Fibroblast of skin of abdomen (primary cell): ENCODE data around the gene CTBP2.
"Not testable (repeated sequence)": the region's sequence is repeated elsewhere in the genome, so short reads cannot be mapped to it uniquely, and the experiment has no call there.

Experiments
- DNase-seq: peaks from one replicate; pipeline ENCODE4 v3.0.0-alpha.2; 2013

Gene CTBP2

DNA sequence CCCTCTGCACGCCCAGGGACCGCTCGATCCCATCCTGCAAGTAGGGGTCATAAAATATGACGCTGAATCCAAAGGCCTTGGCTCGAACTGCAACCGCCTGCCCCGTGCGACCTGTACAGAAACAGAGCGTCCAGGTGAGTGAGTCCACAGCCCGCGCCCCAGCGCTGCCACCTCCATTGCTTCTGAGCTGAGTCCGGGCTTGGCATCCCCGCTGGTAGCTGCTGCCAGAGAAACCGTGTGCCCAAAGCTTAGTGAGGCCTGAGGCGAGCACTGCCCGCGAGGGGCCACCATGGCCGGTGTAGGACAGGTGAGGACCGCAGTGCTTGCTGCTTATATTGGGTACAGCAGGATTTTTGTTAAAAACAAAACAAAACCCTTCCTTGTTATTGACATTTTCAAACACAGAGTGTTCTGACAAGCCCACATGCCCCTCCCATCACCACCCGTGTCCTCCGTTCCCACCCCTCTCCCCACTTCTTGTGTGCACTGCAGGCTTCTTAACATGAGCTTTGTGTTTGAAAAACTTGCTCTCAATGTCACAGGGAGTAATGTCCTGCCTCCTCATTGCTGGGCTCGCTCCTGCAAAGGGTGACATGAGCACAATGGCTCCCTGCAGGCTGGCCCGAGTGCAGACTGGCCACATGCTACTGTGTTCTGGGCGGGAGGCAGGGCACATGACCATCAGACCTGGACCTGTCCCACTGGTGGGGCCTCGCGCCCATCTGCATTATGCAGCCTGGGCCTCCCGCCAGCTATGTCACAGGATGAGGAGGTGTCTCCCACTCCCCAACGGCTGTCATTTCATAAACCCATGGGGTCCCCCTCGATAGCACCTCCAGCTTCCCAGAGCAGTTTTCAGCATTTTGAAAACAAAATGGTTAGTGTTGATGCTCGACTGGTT lies 165.5 kb downstream of the CTBP2 start:
- no peak for DNase-seq

DNA sequence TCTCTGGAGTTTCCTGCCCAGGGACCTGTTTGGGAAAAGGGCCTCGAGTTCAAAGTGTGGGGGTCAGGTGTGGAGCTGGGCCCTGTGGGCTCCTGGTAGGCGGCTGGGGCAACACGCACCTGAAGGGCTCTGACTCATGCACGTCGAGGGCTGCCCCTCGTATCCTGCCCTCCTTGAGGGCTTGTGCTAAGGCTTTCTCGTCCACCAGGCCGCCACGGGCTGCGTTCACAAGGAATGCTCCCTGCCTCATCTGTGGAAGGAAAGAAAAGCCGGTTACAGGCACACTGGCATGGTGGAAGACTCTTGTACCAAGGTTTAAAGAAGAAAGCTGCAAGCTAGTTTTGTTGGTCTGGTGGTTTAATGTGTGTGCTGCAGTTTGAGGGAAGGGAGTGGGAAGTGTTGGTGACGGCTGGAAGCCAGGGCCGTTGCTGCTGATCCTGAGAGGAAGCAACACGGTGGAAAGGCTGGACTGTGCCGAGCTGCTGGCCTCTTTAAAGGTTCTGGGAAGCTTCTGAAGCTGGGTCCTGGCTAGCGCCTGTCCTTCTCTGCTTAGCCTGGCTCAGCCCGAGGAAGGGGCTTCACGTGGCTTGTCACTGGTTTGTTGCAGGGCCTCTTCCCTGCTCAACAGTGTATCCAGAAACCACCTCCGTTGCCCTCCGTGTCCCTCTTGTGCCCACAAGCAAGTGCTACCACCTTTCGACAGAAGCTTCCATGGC lies 166.5 kb downstream of the CTBP2 start:
- no peak for DNase-seq

DNA sequence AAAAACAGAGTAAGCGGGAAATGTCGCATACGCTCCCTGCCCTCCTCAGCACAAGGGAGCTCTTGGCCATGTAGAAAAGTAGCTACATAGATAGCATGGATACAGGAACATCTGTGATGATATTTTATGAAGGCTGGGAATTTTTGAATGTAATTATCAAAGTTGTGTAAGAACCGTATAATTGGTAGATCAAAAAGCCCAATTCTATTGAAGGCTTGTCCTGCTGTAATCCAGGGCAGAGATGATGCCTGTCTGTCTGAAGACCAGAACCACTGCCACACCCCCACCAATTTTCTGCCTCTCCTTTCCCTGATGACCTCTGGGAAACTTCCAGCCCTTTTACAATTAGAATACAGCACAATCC lies 167.0 kb downstream of the CTBP2 start:
- no peak for DNase-seq

DNA sequence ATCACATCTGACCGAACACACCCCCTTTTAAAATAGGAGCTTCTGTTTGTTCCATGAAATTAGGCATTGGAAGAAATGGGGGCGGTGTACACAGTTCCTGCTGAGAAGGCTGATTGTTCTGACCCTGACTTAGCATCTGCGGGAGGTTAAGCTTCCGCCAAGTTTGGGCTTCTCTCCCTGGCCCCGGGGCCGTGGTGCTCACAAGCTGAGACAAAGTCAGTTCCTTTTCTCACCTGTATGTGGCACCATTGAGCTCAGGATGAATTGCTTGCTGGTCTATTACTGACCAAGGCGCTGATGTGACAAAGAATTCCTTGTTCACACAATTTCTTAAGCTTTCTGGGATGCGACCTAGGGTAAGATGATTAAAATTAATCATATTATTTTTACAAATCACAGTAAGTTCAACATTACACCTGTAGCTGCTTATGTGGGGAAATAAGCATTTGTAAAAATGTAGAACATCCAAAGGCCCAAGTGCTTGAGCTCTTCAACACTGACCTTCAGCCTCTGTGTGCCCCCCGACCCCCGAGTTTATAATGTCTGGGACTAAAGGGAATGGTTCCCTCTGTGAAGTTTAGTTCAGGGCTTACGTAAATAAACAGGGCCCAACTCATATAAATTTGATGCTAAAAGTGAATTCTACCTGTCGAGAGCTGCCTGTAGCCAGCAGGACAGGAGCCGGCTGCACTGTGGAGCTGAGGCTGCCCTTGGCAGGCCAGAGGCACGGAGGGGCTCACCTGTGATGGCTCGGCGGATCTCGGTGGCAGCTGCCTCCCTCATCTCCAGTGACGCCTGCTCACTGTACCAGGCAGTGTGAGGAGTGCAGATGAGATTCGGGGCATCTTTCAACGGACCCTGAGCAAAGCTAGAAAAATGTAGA lies 167.7 kb downstream of the CTBP2 start:
- DNase-seq = peak; percentile 60

DNA sequence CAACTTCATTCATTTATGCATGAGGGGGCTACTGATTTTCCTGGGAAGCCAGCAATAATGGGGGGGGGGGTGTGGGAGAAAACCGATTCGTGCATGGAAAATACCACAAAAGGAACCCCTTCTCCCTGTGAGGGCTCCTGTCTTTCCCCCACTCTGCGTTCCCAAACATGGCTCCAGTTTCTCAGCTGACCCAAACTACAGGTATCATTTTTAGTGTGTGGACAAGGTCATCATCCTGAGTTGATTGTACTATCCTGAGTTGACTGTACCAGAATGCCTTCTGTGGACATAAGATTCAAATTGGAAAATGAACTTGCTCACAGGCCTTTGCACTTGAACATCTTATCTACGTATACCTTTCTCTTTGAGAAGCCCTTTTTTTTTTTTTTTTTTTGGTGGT lies 168.5 kb downstream of the CTBP2 start:
- DNase-seq = no peak

DNA sequence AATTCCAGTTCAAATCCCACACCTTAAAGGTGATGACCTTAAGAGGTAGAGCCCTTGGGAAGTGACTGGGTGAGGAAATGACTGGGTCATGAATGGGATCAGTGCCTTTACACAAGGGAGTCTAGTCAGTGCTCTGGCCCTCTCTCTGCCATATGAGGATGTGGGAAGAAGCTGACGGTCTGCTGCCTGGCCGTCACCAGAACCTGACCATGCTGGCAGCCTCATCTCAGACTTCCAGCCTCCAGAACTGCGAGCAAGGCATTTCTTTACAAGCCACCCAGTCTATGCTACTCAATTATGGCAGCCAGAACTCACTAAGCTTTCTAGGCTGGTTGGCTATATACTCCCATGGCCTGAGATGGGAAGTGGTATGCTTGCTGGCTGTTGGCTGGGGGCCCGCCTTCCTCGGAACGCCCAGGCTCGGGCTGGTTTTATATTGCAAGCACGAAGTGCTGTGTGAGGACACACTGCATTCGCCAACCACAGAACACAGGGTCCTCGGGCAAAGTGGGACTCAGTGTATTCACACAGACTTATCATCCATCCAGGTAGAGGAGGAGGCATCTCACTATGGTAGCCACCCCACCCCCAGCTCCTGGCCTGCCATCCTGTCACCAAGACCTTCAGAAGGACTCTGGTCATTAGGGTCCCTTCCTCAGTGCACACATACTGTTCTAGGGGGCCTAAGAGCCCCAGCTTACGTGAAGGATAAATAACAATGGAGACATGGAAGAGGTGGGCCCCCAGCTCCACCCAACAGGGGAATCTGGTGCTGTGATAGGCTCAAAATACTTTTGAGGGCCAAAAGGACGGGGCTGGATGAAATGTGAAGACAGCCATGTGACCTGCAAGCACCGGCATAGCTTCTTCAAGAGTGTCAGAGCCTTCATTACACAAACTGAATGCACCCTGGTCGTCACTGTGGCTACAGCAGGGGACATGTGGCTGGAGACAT lies 169.4 kb downstream of the CTBP2 start:
- no peak for DNase-seq

DNA sequence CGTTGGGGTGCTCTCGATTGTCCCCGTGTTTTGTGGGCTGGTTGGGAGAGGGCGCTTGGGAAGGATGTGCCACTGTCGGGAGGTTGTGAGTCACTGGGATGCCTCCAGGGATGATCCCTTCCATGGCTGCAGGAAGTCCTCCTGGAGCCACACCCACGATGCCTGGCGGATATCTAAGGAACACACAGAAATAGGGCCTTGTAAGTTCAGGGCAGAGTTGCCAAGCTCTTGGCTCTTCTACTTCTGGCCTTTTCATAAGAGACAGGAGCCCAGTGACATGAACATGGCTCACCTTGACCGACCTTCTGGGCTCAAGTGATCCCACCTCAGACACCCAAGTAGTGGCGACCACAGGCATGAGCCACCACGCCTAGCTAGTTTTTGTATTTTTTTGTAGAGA lies 170.8 kb downstream of the CTBP2 start:
- no peak for DNase-seq

DNA sequence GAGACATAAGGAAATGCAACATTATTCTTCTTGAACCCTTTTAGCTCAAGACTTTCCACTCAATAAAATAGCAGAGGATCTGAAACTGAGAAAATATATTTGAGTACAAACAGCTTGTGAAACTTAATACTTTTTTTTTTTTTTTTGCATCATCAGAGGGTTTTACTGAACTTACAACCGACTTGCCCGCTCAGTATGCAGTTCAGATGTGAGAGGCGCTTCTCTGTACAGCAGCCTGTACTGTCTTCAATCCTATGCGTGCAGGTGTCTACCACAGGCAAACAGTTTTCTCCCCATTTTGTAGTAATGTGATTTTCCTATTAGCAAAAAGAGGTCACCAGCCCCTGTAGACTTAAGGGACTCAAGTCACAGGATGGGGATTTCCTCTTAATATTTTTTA lies 171.6 kb downstream of the CTBP2 start:
- DNase-seq = not testable (repeated sequence)

DNA sequence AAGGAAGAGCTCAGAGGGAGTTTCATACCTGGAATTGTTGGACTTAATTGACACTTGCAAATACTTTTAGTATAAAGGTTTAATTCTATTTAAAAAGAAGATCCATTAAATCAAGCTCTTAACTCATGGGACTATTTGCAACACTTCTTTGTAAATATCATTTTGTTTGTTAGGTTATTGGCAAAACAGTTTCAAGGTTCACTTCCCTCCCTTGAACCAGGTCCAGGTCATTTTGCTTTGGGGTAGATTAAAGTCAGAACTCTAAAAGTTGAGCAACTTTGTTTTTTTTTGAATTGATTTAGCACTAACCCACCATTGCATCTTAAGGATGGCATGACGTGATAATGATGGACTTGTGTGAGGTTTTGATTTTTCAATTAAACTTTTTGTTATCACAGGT lies 172.6 kb downstream of the CTBP2 start:
- DNase-seq = no peak

DNA sequence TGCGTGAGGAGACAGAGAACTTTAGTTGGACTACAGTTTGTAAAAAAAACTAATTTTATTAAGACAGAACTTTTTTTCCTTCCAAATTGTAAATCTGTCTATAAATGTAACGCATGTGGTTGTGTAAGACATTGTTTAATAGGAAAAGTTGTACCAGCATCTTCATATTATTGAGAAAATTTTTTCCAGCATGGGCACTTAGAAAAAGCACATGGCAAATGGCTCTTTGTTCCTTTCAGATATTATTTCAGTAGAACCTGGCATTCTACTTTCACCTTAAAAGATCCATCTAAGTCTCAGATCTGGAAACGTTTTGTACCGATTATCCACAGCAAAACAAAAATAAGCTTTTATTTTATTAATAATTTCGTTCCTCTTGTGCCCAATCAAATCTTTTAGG lies 175.2 kb downstream of the CTBP2 start:
- DNase-seq = no peak

DNA sequence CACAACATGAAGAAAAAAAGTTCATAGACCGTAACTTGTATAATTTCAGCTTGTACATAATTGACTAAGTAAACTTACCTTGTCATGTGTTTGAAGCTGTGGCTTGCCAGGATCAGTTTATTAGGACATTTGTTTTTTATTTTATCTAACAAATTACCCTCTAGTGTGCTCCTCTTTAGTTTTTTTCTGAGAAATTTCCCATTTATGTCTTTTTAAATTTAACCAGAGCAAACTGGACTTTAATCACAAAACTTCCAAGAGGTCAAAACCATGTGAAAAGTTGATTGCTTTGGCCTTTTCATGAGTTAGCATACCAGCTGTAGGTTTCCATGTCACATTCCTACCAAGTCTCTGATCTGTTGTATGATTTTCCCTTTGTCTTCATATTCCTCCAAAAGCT lies 176.0 kb downstream of the CTBP2 start:
- no peak for DNase-seq

DNA sequence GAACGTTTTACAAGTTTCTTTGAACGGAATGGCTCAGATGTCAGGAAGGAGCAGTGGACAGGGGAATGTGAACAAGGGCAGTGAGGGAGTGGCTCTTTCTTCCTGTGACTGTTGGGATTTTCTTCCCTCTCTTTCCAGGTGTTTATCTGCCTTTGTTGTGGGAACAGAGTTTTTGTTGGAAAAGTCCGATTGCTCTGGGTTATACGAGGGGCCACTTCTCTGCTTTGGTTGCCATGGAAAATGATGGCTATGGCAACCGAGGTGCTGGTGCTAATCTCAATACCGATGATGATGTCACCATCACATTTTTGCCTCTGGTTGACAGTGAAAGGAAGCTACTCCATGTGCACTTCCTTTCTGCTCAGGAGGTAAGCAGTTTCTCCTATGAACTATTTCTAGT lies 177.0 kb downstream of the CTBP2 start:
- no peak for DNase-seq

DNA sequence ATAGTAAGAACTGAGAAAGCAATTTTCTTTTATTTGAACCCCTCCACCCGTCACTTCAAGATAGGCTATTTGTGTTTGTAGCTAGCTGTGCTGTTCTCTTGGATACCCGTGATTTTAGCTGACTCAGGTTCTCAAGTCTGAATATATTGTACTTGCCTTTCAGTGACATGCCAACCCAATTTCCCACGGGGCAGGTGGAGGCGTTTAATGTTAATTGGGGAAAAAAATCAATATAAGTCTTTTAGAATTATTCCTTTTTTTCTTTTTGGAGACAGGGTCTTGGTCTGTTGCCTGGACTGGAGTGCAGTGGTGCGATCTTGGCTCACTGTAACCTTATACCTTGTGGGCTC lies 182.0 kb downstream of the CTBP2 start:
- no peak for DNase-seq

DNA sequence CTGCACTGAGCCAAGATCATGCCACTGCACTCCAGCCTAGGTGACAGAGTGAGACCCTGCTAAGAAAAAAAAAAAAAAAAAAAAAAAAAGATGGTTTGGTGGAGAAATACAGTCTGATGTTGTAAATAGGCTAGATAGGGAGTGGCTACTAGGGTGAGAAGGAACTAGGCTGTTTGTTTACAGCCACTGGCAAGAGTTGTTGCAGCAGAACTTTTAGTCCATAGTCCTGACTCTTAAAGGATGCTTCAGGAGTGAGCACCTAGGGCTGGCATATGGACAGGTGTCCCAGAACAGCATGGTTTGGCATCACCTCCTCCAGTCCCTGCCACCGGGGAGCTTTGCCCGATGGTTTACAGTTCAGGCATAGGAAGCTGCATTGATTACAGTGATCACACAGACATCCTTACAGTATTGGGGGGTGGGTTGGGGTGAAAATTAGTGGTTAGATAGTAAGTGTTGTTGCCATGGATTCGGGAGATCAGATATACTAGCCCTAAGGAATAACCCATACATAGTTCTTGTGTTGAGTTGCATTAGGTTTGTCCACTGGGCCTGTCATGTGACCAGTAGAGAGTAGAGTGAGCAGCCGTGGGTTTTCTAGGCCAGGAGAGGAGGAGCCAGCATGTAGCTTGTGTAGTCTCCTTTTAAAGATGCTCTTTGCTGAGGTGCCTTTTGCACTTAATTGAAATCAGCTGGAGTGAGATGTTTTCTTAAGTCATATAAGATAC lies 182.6 kb downstream of the CTBP2 start:
- no peak for DNase-seq

DNA sequence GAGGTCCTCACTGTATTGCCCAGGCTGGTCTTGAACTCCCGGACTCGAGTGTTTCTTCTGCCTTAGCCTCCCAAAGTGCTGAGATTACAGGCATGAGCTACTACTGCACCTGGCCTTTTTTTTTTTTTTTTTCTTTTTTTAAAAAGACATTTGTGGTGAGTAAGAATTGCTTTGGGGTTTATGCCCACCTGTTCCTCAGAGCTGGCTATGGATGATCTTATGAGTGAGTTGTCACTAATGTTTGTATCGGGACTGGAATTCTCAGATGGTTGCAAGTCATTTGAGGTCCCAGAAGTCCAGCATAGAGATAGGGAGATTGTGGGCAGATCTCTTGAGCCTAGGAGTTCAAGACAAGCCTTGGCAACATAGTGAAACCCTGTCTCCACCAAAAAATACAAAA lies 183.2 kb downstream of the CTBP2 start:
- no peak for DNase-seq

DNA sequence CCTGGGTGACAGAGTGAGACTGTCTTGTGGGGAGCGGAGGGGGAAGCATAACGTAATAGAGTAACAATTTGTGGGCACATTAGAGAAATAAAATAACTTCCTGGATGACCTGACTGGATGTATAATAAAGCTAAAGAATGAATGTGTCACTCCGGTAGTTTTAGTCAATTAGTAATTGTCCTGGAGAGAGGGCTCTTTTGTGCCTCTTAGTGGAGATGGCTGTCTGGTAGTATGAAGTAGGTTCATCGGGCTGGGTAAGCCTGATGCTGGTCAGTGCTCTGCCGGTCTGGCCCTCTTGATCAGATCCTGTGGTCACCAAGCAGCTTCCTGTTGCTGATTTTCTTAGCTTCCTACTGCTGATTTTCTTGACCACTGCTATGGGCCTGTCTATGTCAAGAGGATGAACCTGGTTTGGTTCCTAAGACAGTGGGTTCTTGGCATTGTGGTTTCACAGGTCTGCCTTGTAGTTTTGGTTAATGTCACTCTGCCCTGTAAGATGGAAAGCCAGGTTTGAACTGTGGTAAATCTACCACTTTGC lies 184.3 kb downstream of the CTBP2 start:
- DNase-seq = no peak

DNA sequence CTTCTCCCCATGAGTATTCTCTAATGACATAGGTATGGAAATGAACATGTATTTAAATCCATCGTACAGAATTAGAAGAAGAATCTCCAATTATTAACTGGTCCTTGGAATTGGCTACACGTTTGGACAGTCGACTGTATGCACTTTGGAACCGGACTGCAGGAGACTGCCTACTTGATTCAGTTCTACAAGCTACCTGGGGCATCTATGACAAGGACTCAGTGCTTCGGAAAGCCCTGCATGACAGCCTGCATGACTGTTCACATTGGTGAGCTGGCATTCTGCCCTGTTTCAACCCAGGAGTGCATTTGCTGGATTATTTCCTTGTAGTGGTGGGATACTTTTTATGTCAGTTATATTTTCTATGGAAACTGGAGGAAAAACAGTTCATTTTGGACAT lies 186.2 kb downstream of the CTBP2 start:
- no peak for DNase-seq

DNA sequence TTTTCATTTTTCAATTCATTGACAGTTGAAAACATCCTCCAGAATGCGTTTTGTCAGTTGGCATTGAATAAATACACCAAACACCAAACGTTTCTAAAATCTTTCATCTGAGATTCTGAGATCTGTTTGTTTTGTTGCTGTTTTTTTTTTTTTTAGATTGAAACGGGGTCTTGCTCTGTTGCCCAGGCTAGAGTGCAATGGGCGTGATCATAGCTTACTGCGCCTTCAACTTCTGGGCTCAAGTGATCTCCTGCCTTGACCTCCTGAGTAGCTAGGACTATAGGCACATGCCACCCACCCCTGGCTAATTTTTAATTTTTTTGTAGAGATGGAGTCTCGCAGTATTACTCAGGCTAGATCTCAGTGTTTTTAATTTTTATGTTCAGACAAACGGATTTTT lies 187.7 kb downstream of the CTBP2 start:
- DNase-seq = no peak

DNA sequence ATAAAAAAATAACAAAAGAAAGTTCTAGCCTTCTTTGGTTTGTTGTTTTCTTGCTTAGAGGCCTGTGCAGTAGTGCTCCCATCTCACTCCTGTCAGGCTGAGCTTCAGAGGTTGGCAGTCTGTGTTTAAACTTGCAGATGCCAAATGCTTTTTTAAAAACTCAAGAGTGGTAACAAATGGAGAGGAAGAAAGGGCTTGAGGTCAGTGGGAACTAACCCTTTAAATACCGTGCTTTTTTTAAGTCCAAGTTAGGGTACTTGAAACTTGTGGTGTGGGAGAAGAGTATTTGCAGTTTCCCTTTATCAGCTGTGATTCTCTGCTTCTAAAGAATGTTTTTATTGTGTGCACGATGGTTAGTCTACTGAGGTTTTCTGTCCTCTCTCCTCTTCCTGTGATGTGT lies 189.1 kb downstream of the CTBP2 start:
- DNase-seq = no peak

DNA sequence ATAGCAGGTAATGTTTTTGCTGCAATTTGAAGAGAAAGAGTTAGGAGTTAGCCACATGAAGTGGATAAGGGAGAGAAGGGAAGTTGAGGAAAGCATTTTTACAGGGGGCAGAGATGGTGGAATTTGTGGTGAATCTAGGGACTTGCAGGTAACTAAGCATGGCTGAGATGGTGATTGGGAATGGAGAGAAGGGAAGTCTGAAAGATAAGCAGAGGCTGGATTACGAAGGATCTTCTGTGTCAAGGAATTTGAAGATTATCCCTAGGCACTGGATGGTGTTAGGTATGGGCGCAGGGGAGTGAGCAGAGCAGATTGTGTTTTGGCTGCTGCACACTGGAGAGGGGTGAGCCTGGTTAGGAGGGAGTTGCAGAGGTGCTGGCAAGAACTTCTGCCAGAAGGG lies 193.1 kb downstream of the CTBP2 start:
- no peak for DNase-seq

DNA sequence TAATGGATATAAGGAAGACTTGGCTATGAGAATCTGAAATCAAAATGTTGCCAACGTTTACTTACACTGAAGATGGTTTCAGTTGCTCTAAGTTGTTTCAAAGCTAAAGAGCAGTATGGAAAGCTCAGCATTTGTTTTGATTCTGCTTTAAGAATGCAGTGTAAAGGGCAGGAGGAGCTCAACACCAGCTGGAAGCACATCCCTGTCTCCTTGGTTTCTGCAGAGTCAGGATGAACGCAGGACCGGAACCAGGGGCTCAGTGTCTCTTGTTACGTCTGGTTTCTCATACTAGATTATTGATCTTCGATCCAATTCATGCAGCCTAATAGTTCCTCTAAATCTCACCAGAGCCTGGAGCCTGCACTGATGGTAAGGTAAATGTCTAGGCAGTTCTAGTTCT lies 194.4 kb downstream of the CTBP2 start:
- no peak for DNase-seq
